Panc1 (cell line): Measurements from ENCODE around the gene GH2. TPM values are rescaled to one million over a fixed set of nuclear protein-coding genes. Genes with fewer than 3 reads are reported as not detected.
"Not testable (repeated sequence)": the region's sequence is repeated elsewhere in the genome, so short reads cannot be mapped to it uniquely, and the experiment has no call there.

Experiments used
- ATAC-seq: fragments of 200-7000 bp; cut with Tn5 transposase; 2 replicates; pipeline ENCODE4 v1.9.1; 2020; ENCODE audit warnings: mild to moderate bottlenecking, moderate library complexity
- BruUV-seq: library from RNA; stranded (reverse); fragments of 400-500 nt; replicated peaks from 2 replicates; lab custom pipeline; 2021; lab: Mats Ljungman, UMichigan
- CTCF ChIA-PET: fragments of 300-600 bp; sonication (Branson Sonifier 250); formaldehyde crosslinking; loops from one replicate; lab custom pipeline; 2022; ENCODE audit warnings: antibody characterized with exemption; lab: Charles Lee
- POLR2A ChIA-PET: fragments of 300-600 bp; sonication (Branson Sonifier 250); formaldehyde crosslinking; loops from one replicate; lab custom pipeline; 2022; ENCODE audit warnings: antibody characterized with exemption; lab: Charles Lee
- DNase-seq: peaks from one replicate; pipeline ENCODE4 v3.0.0-alpha.2; 2010; ENCODE audit warnings: low read depth, low spot score
- H3K27ac ChIP-seq: 2 replicates; pipeline ENCODE4 v1.5.1; 2011; ENCODE audit warnings: mild to moderate bottlenecking, low read length, inconsistent platforms
- H3K27me3 ChIP-seq: fragments of 200-500 bp; sonication (Bioruptor generic); 2 replicates; pipeline ENCODE4 v1.6.0; 2014; ENCODE audit warnings: low read length, inconsistent platforms; ENCODE audit not compliant: control insufficient read depth, insufficient read depth
- H3K36me3 ChIP-seq: fragments of 200-500 bp; sonication (Bioruptor generic); 2 replicates; pipeline ENCODE4 v1.5.1; 2014; ENCODE audit warnings: inconsistent platforms, mild to moderate bottlenecking, low read length, moderate library complexity; ENCODE audit not compliant: control insufficient read depth, insufficient read depth
- H3K4me1 ChIP-seq: 2 replicates; pipeline ENCODE4 v1.5.1; 2011; ENCODE audit warnings: inconsistent platforms, mild to moderate bottlenecking, low read length, moderate library complexity; ENCODE audit not compliant: control insufficient read depth, insufficient read depth
- H3K4me3 ChIP-seq, 2 experiments: 2 replicates each; pipeline ENCODE4 v1.5.1; 2011 to 2012; ENCODE audit warnings: low read depth in 2 of 2, low read length in 2 of 2, mild to moderate bottlenecking in 2 of 2, inconsistent platforms in 1 of 2, moderate library complexity in 1 of 2
- H3K9me3 ChIP-seq: fragments of 200-500 bp; sonication (Bioruptor generic); 2 replicates; pipeline ENCODE4 v1.5.1; 2014; ENCODE audit warnings: low read depth, mild to moderate bottlenecking, inconsistent platforms, low read length, moderate library complexity; ENCODE audit not compliant: control insufficient read depth, insufficient read depth
- CTCF ChIP-seq: fragments of 450-650 bp; IDR thresholded peaks from 2 replicates; pipeline ENCODE4 v1.5.1; 2017; ENCODE audit warnings: mild to moderate bottlenecking
- POLR2AphosphoS5 ChIP-seq: IDR thresholded peaks from 2 replicates; pipeline ENCODE4 v1.6.1; 2012; ENCODE audit warnings: mild to moderate bottlenecking, low read depth, low read length, moderate library complexity
- REST ChIP-seq, 2 experiments: IDR thresholded peaks; 2 replicates each; pipeline ENCODE4 v1.6.1; 2011 to 2012; ENCODE audit warnings: low read depth in 2 of 2, control low read depth in 1 of 2, low read length in 1 of 2, mild to moderate bottlenecking in 1 of 2, moderate library complexity in 1 of 2; ENCODE audit not compliant: insufficient read depth in 1 of 2
- SIN3A ChIP-seq: IDR thresholded peaks from 2 replicates; pipeline ENCODE4 v1.6.1; 2012; ENCODE audit warnings: low read depth, mild to moderate bottlenecking, low read length, moderate library complexity, borderline replicate concordance; ENCODE audit not compliant: insufficient read depth
- TCF7L2 ChIP-seq: IDR thresholded peaks from 2 replicates; pipeline ENCODE4 v1.6.1; 2011; ENCODE audit warnings: mild to moderate bottlenecking, low read depth, low read length, inconsistent platforms
- in situ Hi-C: cut with HindIII; loops from 2 replicates; pipeline ENCODE4 v1.10.0; 2016; ENCODE audit warnings: low sequenced_read_pairs, low pct_unique_long_range_greater_than_20kb
- intact Hi-C: fragments of 100-400 bp; cut with micrococcal nuclease; formaldehyde crosslinking; loops from one replicate; pipeline ENCODE4 v1.10.0; 2022; ENCODE audit not compliant: unreplicated experiment
- total RNA-seq: library from RNA; stranded (reverse); gene quantifications from one replicate; pipeline ENCODE4 v1.2.1, GENCODE V29; 2021; ENCODE audit not compliant: unreplicated experiment

GH2 gene
- total RNA-seq, 1 experiment from 2014 or later: not detected

DNA sequence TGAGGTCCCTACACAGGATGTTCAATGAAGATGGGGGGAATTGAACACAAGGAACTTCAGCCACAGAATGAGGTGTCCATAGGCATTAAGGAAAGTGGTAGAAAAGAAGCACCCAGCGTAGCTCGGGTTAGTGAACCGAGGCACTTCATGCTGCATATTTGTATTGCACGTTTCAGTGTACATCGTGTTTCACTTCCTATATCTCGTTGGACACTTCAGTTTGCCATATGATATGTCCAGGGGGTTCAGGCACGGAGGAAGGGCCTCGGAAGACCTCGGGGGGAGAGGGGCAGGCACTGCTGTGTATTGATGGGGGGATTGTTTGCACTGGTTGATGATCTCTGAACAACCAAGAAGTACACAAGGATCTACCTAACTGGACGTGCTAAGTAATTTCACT lies 34.0 kb upstream of the GH2 start:
- H3K9me3 ChIP-seq, BruUV-seq, POLR2A ChIA-PET, H3K4me3 ChIP-seq, H3K36me3 ChIP-seq, in situ Hi-C loops, H3K27ac ChIP-seq, H3K27me3 ChIP-seq, CTCF ChIA-PET, H3K4me1 ChIP-seq, DNase-seq, ATAC-seq: not testable (repeated sequence)
- intact Hi-C loops: loop anchor here (10.0 kb wide), 3 partner anchors 79 to 219 kb away; partner anchors contain the start of genes ERN1, ICAM2 and PRR29

- intact Hi-C loops (loop anchor here (10.0 kb wide), 3 partner anchors 80 to 220 kb away; partner anchors contain the start of genes ERN1, ICAM2 and PRR29), in situ Hi-C loops (no loop called here)
- H3K27me3 ChIP-seq: no peaks in the 10 kb centered on the region
- TF ChIP-seq CTCF (no peak), REST (IDR thresholded peaks at IDR 0.05; ENCODE audit: insufficient read depth in 1 of 2, low read depth in 2 of 2, low read length in 1 of 2) (no peak), SIN3A (no peak), TCF7L2 (no peak), POLR2AphosphoS5 (no peak)
- CTCF ChIA-PET: no interaction called here
- no peak for DNase-seq
- ATAC-seq: no peak
- POLR2A ChIA-PET: no interaction called here
- H3K4me3 ChIP-seq: no peak overlapping the region
- H3K9me3 ChIP-seq: no peaks in the 10 kb centered on the region
- BruUV-seq: no TSS peak
- H3K36me3 ChIP-seq: no peaks in the 10 kb centered on the region
- H3K27ac ChIP-seq: no peak overlapping the region
- no peaks in the 10 kb centered on the region for H3K4me1 ChIP-seq
These were observed 32.7 kb upstream of the GH2 start for GRCh38 chr17:63914471-63914870.

DNA sequence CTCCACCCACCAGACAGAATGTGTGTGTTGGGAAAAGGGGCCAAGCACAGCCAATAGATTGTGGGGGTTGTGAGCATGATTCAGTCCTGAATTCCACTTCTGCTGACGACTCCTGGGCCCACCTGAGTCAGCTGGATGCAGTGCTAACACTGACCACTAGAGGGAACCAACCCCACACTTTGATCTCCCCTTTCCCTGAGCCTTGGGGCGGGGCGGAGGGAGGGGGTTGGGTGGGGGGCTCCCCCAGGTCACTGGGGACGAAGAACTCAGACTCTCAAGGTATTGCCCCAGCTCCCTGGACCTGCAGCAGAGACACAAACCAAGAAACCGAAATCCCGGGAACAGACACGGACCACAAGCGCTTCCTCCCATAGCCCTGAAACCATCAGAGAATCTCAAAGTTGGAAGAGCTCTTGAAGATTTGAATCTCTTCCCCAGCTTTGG lies 29.9 kb upstream of the GH2 start:
- ATAC-seq (peak; percentile 79), DNase-seq (peak; percentile 27)
- ChIA-PET CTCF (interaction anchor here (0.5 to 2.0 kb wide), 9 partner anchors 35 to 495 kb away, joined by 3 to 9 read pairs (median 6); no protein-coding TSS in a partner anchor), POLR2A (no interaction called here)
- in situ Hi-C loops (no loop called here), intact Hi-C loops (loop anchor here (10.0 kb wide), 3 partner anchors 83 to 223 kb away; partner anchors contain the start of genes ERN1, ICAM2 and PRR29)
- BruUV-seq: no TSS peak
- no peak for TF ChIP-seq REST (IDR thresholded peaks at IDR 0.05; ENCODE audit: insufficient read depth in 1 of 2, low read depth in 2 of 2, low read length in 1 of 2)
- no peak for TF ChIP-seq POLR2AphosphoS5
- TF ChIP-seq CTCF: peak; percentile 82
- no peak overlapping the region for H3K4me3 ChIP-seq
- no peaks in the 10 kb centered on the region for H3K4me1 ChIP-seq
- H3K9me3 ChIP-seq: no peaks in the 10 kb centered on the region
- no peak overlapping the region for H3K27ac ChIP-seq
- H3K27me3 ChIP-seq: no peaks in the 10 kb centered on the region; the same call in 1 of the 2 replicates
- H3K36me3 ChIP-seq: no peaks in the 10 kb centered on the region
